Measurements from ENCODE around the gene PBX4. TPM values are rescaled to one million over a fixed set of nuclear protein-coding genes. Genes with fewer than 3 reads are reported as not detected.

PBX4 gene
- total and polyA plus RNA-seq, 2 experiments from 2014 or later: 2.6 to 4.1 TPM

DNA sequence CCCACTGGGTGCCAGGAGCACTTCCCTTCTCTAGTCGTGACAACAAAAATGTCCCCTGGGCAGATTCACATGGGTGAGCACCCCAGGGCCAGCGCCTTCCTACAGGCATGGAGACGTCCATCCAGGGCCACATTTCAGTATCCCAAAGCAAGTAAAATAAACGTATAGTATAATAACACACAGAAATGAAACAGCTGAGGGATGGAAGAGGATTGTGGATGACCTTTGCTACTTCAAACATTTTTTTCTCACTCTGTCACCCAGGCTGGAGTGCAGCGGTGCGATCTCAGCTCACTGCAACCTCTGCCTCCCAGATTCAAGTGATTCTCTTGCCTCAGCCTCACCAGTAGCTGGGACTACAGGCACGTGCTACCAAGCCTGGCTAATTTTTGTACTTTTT, 52.2 kb downstream of the PBX4 start:
- Histone ChIP-seq H3K4me3 (no peak overlapping the region), H3K27me3 (ENCODE audit: insufficient read depth) (no peaks in the 10 kb centered on the region), H3K36me3 (ENCODE audit: insufficient read depth) (no peaks in the 10 kb centered on the region), H3K4me2 (no peak overlapping the region), H3K79me2 (replicated peaks; ENCODE audit: insufficient read depth) (no peaks in the 10 kb centered on the region), H3K27ac (ENCODE audit: low read depth) (no peak overlapping the region), H4K20me1 (replicated peaks; ENCODE audit: insufficient read depth) (no peaks in the 10 kb centered on the region), H3K9me2 (ENCODE audit: insufficient read depth) (no peaks in the 10 kb centered on the region), H3K4me1 (ENCODE audit: insufficient read depth) (no peaks in the 10 kb centered on the region), H3F3A (replicated peaks; ENCODE audit: low read depth) (no peaks in the 10 kb centered on the region), H2AFZ (no peak overlapping the region)
- ATAC-seq: no peak
- TF ChIP-seq EZH2phosphoT487 (IDR thresholded peaks at IDR 0.05; ENCODE audit: unreplicated experiment) (no peak), STAT1 (IDR thresholded peaks at IDR 0.05; ENCODE audit: unreplicated experiment) (no peak), ETS1 (IDR thresholded peaks at IDR 0.05) (no peak), EZH2 (IDR thresholded peaks at IDR 0.05; ENCODE audit: low read depth, unreplicated experiment) (no peak), ZNF331 (CRISPR knock-in tag; IDR thresholded peaks at IDR 0.05; ENCODE audit: low read depth) (no peak), ZNF114 (CRISPR knock-in tag; IDR thresholded peaks at IDR 0.05) (no peak), CTCF (conservative IDR thresholded peaks at IDR 0.05; ENCODE audit: low read depth in 2 of 2) (no peak), JUNB (IDR thresholded peaks at IDR 0.05; ENCODE audit: unreplicated experiment) (no peak), POLR2AphosphoS5 (IDR thresholded peaks at IDR 0.05; ENCODE audit: low read depth) (no peak), CREB1 (CRISPR knock-in tag; IDR thresholded peaks at IDR 0.05; ENCODE audit: low read depth) (no peak), NANOG (IDR thresholded peaks at IDR 0.05; ENCODE audit: borderline replicate concordance) (no peak)
- TF ChIP-seq, protein P1, sequence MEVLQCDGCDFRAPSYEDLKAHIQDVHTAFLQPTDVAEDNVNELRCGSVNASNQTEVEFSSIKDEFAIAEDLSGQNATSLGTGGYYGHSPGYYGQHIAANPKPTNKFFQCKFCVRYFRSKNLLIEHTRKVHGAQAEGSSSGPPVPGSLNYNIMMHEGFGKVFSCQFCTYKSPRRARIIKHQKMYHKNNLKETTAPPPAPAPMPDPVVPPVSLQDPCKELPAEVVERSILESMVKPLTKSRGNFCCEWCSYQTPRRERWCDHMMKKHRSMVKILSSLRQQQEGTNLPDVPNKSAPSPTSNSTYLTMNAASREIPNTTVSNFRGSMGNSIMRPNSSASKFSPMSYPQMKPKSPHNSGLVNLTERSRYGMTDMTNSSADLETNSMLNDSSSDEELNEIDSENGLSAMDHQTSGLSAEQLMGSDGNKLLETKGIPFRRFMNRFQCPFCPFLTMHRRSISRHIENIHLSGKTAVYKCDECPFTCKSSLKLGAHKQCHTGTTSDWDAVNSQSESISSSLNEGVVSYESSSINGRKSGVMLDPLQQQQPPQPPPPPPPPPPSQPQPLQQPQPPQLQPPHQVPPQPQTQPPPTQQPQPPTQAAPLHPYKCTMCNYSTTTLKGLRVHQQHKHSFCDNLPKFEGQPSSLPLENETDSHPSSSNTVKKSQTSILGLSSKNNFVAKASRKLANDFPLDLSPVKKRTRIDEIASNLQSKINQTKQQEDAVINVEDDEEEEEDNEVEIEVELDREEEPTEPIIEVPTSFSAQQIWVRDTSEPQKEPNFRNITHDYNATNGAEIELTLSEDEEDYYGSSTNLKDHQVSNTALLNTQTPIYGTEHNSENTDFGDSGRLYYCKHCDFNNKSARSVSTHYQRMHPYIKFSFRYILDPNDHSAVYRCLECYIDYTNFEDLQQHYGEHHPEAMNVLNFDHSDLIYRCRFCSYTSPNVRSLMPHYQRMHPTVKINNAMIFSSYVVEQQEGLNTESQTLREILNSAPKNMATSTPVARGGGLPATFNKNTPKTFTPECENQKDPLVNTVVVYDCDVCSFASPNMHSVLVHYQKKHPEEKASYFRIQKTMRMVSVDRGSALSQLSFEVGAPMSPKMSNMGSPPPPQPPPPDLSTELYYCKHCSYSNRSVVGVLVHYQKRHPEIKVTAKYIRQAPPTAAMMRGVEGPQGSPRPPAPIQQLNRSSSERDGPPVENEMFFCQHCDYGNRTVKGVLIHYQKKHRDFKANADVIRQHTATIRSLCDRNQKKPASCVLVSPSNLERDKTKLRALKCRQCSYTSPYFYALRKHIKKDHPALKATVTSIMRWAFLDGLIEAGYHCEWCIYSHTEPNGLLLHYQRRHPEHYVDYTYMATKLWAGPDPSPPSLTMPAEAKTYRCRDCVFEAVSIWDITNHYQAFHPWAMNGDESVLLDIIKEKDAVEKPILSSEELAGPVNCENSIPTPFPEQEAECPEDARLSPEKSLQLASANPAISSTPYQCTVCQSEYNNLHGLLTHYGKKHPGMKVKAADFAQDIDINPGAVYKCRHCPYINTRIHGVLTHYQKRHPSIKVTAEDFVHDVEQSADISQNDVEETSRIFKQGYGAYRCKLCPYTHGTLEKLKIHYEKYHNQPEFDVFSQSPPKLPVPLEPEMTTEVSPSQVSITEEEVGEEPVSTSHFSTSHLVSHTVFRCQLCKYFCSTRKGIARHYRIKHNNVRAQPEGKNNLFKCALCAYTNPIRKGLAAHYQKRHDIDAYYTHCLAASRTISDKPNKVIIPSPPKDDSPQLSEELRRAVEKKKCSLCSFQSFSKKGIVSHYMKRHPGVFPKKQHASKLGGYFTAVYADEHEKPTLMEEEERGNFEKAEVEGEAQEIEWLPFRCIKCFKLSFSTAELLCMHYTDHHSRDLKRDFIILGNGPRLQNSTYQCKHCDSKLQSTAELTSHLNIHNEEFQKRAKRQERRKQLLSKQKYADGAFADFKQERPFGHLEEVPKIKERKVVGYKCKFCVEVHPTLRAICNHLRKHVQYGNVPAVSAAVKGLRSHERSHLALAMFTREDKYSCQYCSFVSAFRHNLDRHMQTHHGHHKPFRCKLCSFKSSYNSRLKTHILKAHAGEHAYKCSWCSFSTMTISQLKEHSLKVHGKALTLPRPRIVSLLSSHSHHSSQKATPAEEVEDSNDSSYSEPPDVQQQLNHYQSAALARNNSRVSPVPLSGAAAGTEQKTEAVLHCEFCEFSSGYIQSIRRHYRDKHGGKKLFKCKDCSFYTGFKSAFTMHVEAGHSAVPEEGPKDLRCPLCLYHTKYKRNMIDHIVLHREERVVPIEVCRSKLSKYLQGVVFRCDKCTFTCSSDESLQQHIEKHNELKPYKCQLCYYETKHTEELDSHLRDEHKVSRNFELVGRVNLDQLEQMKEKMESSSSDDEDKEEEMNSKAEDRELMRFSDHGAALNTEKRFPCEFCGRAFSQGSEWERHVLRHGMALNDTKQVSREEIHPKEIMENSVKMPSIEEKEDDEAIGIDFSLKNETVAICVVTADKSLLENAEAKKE (CRISPR knock-in tag; IDR thresholded peaks at IDR 0.05): no peak
- TF ChIP-seq, protein P2, sequence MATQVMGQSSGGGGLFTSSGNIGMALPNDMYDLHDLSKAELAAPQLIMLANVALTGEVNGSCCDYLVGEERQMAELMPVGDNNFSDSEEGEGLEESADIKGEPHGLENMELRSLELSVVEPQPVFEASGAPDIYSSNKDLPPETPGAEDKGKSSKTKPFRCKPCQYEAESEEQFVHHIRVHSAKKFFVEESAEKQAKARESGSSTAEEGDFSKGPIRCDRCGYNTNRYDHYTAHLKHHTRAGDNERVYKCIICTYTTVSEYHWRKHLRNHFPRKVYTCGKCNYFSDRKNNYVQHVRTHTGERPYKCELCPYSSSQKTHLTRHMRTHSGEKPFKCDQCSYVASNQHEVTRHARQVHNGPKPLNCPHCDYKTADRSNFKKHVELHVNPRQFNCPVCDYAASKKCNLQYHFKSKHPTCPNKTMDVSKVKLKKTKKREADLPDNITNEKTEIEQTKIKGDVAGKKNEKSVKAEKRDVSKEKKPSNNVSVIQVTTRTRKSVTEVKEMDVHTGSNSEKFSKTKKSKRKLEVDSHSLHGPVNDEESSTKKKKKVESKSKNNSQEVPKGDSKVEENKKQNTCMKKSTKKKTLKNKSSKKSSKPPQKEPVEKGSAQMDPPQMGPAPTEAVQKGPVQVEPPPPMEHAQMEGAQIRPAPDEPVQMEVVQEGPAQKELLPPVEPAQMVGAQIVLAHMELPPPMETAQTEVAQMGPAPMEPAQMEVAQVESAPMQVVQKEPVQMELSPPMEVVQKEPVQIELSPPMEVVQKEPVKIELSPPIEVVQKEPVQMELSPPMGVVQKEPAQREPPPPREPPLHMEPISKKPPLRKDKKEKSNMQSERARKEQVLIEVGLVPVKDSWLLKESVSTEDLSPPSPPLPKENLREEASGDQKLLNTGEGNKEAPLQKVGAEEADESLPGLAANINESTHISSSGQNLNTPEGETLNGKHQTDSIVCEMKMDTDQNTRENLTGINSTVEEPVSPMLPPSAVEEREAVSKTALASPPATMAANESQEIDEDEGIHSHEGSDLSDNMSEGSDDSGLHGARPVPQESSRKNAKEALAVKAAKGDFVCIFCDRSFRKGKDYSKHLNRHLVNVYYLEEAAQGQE (IDR thresholded peaks at IDR 0.05; ENCODE audit: unreplicated experiment): no peak
- no peak overlapping the region for H3K27ac Mint-ChIP-seq
- no peaks in the 10 kb centered on the region; the same call in 1 of the 3 replicates for H3K9me3 Mint-ChIP-seq
- no peak overlapping the region for H3K4me3 Mint-ChIP-seq
- H3K27me3 Mint-ChIP-seq (ENCODE audit: insufficient read depth, low read depth, poor library complexity): peaks cover 10% of the 10 kb centered on the region
- peaks cover 12% of the 10 kb centered on the region; the same call in 2 of the 3 replicates for H3K36me3 Mint-ChIP-seq (ENCODE audit: low read depth)
- DNase-seq (ENCODE audit: low spot score): no peak
- no peaks in the 10 kb centered on the region for H3K4me1 Mint-ChIP-seq

All from GM23338 (cell line).